K562 (cell line): ENCODE data around the gene CPED1. TPM values are rescaled to one million over a fixed set of nuclear protein-coding genes. Genes with fewer than 3 reads are reported as not detected.

ENCODE experiments used
- CBFA2T3 ChIP-seq: fragments of 450-650 bp; IDR thresholded peaks from 2 replicates; pipeline ENCODE4 v1.6.1; 2017
- EWSR1 ChIP-seq: fragments of 450-650 bp; IDR thresholded peaks from 2 replicates; pipeline ENCODE4 v1.6.1; 2018; ENCODE audit warnings: borderline replicate concordance, mild to moderate bottlenecking, low read depth, moderate library complexity; ENCODE audit not compliant: partially characterized antibody
- FOSL1 ChIP-seq: fragments of 200-800 bp; sonication (Bioruptor generic); conservative IDR thresholded peaks from 2 replicates; pipeline ENCODE4 v1.6.1; 2016; ENCODE audit warnings: missing genetic modification characterization, missing compliant biosample characterization
- NBN ChIP-seq: fragments of 450-650 bp; IDR thresholded peaks from 2 replicates; pipeline ENCODE4 v1.6.1; 2016; ENCODE audit warnings: low read depth, mild to moderate bottlenecking
- NCOR1 ChIP-seq: fragments of 450-650 bp; IDR thresholded peaks from 2 replicates; pipeline ENCODE4 v1.6.1; 2016; ENCODE audit warnings: mild to moderate bottlenecking, moderate library complexity
- NUFIP1 ChIP-seq: fragments of 450-650 bp; IDR thresholded peaks from 2 replicates; pipeline ENCODE4 v1.6.1; 2018; ENCODE audit not compliant: partially characterized antibody
- RBM14 ChIP-seq: fragments of 200-400 bp; formaldehyde crosslinking; IDR thresholded peaks from 2 replicates; pipeline ENCODE4 v1.6.1; 2018; ENCODE audit warnings: low read depth, mild to moderate bottlenecking, low read length, moderate library complexity, borderline replicate concordance; ENCODE audit not compliant: insufficient read depth
- SIN3A ChIP-seq, 2 experiments: fragments of 150-350 bp in 1 of 2; IDR thresholded peaks; 2 replicates each; pipeline ENCODE4 v1.6.1; 2011 to 2016; ENCODE audit warnings: borderline replicate concordance in 2 of 2, low read depth in 2 of 2, low read length in 2 of 2, mild to moderate bottlenecking in 2 of 2, moderate library complexity in 2 of 2; ENCODE audit not compliant: control insufficient read depth in 1 of 2
- SMC3 ChIP-seq: conservative IDR thresholded peaks from 2 replicates; pipeline ENCODE4 v1.6.1; 2011; ENCODE audit warnings: low read depth, low read length, improper control_type of control experiment; ENCODE audit not compliant: insufficient read depth
- SRF ChIP-seq, 2 experiments: fragments of 250-450, 450-650 bp in 1 of 2; sonication (Bioruptor Pico) in 1 of 2; sonication (generic) in 1 of 2; formaldehyde crosslinking; IDR thresholded peaks; 2 replicates each; pipeline versions ENCODE4 v1.5.0 to v1.5.1; 2020 to 2022; ENCODE audit warnings: mild to moderate bottlenecking in 1 of 2, missing genetic modification reagents in 1 of 2
- TAF15 ChIP-seq: fragments of 200-400 bp; formaldehyde crosslinking; IDR thresholded peaks from 2 replicates; pipeline ENCODE4 v1.6.1; 2017; ENCODE audit warnings: mild to moderate bottlenecking, low read depth, low read length, moderate library complexity
- ZFPM2 ChIP-seq: fragments of 250-450 bp; sonication (Bioruptor Pico); IDR thresholded peaks from 2 replicates; pipeline ENCODE4 v1.5.1; 2022; ENCODE audit warnings: mild to moderate bottlenecking
- ZKSCAN1 ChIP-seq: fragments of 150-350 bp; IDR thresholded peaks from 2 replicates; pipeline ENCODE4 v1.6.1; 2016; ENCODE audit warnings: low read depth, low read length
- ZKSCAN3 ChIP-seq: fragments of 250-450 bp; sonication (Bioruptor Pico); IDR thresholded peaks from 2 replicates; pipeline ENCODE4 v1.4.0; 2020
- ZNF12 ChIP-seq: sonication (generic); formaldehyde crosslinking; IDR thresholded peaks from 2 replicates; pipeline ENCODE4 v1.4.0; 2020; ENCODE audit warnings: mild to moderate bottlenecking, missing genetic modification reagents
- ZNF551 ChIP-seq: fragments of 250-450 bp; sonication (Bioruptor Pico); IDR thresholded peaks from 2 replicates; pipeline ENCODE4 v1.5.0; 2021; ENCODE audit warnings: mild to moderate bottlenecking, moderate library complexity
- ZNF592 ChIP-seq: fragments of 450-650 bp; IDR thresholded peaks from 2 replicates; pipeline ENCODE4 v1.6.1; 2017; ENCODE audit warnings: antibody characterized with exemption, mild to moderate bottlenecking
- ZNF764 ChIP-seq: fragments of 250-450 bp; sonication (Bioruptor Pico); IDR thresholded peaks from 2 replicates; pipeline ENCODE4 v1.4.0; 2020; ENCODE audit warnings: low read depth, mild to moderate bottlenecking, moderate library complexity
- ZNF766 ChIP-seq: fragments of 200-800 bp; sonication (Bioruptor generic); conservative IDR thresholded peaks from 2 replicates; pipeline ENCODE4 v1.6.1; 2016; ENCODE audit warnings: missing genetic modification characterization, missing compliant biosample characterization
- ZSCAN29 ChIP-seq: fragments of 450-650 bp; IDR thresholded peaks from 2 replicates; pipeline ENCODE4 v1.6.1; 2017
- polyA plus RNA-seq, 8 experiments: library from polyadenylated mRNA; depleted of rRNA in 4 of 8; stranded (reverse) in 5 of 8; unstranded in 3 of 8; fragments of >200 nt; fragmentation: Nextera tagmentation in 2 of 8; fragmentation: Illumina TruSeq in 1 of 8; extraction: Ambion mirVana in 2 of 8; extraction: Trizol in 1 of 8; gene quantifications; 2 replicates each; pipeline versions ENCODE4 v1.2.1 to v1.2.3, GENCODE V29; 2011 to 2014; ENCODE audit warnings: inconsistent platforms in 1 of 8, missing spikeins in 1 of 8
- total RNA-seq, 7 experiments: library from RNA; depleted of rRNA in 6 of 7; stranded (reverse); fragments of >200 nt in 6 of 7; fragmentation: Illumina TruSeq in 2 of 7; extraction: Trizol in 2 of 7; gene quantifications; 2 replicates each; pipeline versions ENCODE4 v1.2.1 to v1.2.3, GENCODE V29; 2011 to 2021; ENCODE audit warnings: low replicate concordance in 1 of 7
- TF ChIP-seq, protein P1 (sequence below): fragments of 450-650 bp; formaldehyde crosslinking; IDR thresholded peaks from 2 replicates; pipeline ENCODE4 v1.4.0; 2020; ENCODE audit warnings: mild to moderate bottlenecking, moderate library complexity
- TF ChIP-seq, protein P2 (sequence below): fragments of 450-650 bp; formaldehyde crosslinking; IDR thresholded peaks from 2 replicates; pipeline ENCODE4 v1.4.0; 2020; ENCODE audit warnings: mild to moderate bottlenecking, moderate library complexity

CPED1 gene
- total and polyA plus RNA-seq, 9 of the 15 experiments (the other 6 are each of a cell fraction or from before 2014, with no cell fraction given), result 195 to 393 (median 290) TPM

DNA sequence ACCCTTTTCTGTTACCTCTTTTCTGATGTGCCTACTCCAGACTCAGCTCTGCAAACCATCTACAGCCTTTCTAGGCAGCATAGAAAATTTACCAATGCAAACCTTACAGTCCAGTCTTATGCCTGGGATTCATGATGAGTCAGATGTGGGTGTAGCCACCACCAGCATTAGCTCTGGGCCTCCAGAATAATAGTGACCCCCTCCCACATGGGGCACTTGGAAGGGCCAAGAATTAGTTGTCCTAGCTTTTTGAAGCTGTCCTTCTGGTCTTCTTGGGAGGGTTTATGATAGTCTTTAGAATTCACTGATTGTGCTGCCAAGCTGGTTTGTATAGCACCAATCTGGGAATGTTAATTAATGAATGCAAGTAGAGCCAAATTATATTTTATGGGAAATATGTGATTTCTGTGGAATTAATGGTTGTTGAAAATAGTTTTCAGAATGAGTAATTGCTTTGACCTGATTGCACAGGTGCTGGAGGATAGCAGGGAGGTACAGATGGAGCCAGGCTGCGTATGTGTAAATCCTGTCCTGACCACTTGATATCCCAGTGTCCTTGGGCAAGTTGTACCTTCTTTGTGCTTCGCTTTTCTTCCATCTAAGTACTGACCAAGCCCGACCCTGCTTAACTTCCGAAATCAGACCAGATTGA is 94.8 kb downstream of the CPED1 start (continued):
- TF ChIP-seq RBM14 (no peak), ZNF592 (no peak), ZNF764 (CRISPR knock-in tag) (no peak), ZNF12 (CRISPR knock-in tag) (no peak), SRF (CRISPR knock-in tag; IDR thresholded peaks at IDR 0.05) (0 out of 4 replicates have a peak, but pooled peaks of 1 of the 2 experiments have one; percentile 6), ZNF766 (CRISPR knock-in tag) (no peak), FOSL1 (tag) (peak; percentile 73), ZKSCAN1 (no peak), NCOR1 (peak; percentile 28; the same call in 1 of the 2 replicates), ZNF551 (peak; percentile 76), SIN3A (IDR thresholded peaks at IDR 0.05; ENCODE audit: borderline replicate concordance in 2 of 2, control insufficient read depth in 1 of 2, low read depth in 2 of 2, low read length in 2 of 2) (0 out of 4 replicates have a peak, but pooled peaks of 1 of the 2 experiments have one; percentile 27), NUFIP1 (no peak), ZSCAN29 (no peak), CBFA2T3 (no peak), ZKSCAN3 (CRISPR knock-in tag) (no peak), EWSR1 (no peak), ZFPM2 (CRISPR knock-in tag) (0 out of 2 replicates have a peak, but pooled peaks have one; percentile 41), SMC3 (no peak), TAF15 (no peak), NBN (no peak)
- TF ChIP-seq, protein P1, sequence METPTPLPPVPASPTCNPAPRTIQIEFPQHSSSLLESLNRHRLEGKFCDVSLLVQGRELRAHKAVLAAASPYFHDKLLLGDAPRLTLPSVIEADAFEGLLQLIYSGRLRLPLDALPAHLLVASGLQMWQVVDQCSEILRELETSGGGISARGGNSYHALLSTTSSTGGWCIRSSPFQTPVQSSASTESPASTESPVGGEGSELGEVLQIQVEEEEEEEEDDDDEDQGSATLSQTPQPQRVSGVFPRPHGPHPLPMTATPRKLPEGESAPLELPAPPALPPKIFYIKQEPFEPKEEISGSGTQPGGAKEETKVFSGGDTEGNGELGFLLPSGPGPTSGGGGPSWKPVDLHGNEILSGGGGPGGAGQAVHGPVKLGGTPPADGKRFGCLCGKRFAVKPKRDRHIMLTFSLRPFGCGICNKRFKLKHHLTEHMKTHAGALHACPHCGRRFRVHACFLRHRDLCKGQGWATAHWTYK (CRISPR knock-in tag), result 0 out of 2 replicates have a peak, but pooled peaks have one; percentile 16
- TF ChIP-seq, protein P2, sequence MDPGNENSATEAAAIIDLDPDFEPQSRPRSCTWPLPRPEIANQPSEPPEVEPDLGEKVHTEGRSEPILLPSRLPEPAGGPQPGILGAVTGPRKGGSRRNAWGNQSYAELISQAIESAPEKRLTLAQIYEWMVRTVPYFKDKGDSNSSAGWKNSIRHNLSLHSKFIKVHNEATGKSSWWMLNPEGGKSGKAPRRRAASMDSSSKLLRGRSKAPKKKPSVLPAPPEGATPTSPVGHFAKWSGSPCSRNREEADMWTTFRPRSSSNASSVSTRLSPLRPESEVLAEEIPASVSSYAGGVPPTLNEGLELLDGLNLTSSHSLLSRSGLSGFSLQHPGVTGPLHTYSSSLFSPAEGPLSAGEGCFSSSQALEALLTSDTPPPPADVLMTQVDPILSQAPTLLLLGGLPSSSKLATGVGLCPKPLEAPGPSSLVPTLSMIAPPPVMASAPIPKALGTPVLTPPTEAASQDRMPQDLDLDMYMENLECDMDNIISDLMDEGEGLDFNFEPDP (CRISPR knock-in tag), result peak; percentile 5; the same call in 1 of the 2 replicates
